COR-L47 (cell line): ENCODE data around the gene SPTLC3.

Source experiments
- DNase-seq: peaks from one replicate; lab custom pipeline; 2025; lab: John Stamatoyannopoulos, UW

The SPTLC3 gene

GRCh38 chr20:13186043-13186774, 177.4 kb downstream of the SPTLC3 start:
- no peak for DNase-seq

GRCh38 chr20:13187899-13188298, 179.1 kb downstream of the SPTLC3 start:
- DNase-seq: no peak

GRCh38 chr20:13199279-13199678, 190.5 kb downstream of the SPTLC3 start:
- no peak for DNase-seq

DNA sequence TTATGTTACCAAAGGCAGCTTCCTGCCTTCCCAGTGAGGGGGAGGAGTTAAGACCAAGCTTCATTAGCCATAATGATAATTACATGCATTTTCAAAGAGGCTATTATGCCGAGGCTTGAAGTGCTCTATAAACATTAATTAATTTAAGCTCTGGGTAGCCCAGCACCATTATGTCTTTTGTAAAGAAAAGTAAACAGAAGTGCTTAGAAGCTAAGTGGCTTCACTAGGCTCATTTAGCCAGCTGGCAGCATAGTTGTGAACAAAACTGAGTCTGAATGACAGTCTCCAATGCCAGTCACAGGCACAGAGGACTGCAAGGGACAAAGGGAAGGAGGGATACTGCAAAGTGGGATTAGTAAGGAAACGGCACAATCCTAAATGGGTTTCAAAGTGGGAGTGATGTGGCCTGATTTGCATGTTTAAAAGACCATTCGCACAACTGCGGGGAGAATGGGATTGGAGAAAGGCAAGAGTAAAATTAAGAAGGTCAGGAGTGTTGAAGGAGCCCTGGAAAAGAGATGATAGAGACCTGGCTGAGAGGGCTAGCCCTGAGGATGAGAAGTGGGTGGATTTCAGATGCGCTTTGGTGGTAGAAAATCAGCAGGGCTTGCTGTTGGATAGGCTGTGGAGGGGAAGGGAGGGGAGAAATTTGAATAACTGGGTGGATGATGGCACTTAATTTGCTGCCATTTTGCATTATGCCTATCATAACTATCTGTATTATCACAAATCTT, 192.2 kb downstream of the SPTLC3 start:
- DNase-seq: peak; percentile 97

GRCh38 chr20:13202565-13202964, 193.8 kb downstream of the SPTLC3 start:
- no peak for DNase-seq

DNA sequence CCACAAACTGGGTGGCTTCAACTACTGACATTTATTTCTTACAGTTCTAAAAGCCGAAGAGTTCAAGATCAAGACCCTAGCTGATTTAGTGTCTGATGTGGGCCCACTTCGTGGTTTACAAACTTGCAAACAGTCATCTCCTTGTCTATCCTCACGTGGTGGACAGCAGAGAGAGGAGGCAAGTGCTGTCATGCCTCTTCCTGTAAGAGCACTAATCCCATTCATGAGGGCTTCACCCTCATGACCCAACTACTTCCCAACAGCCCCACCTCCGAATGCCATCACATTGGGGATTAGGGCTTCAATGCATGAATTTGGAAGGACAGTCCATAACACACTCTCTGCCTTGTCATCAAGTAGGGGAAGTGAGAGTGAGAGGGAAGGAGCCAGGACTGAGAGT, 196.7 kb downstream of the SPTLC3 start:
- no peak for DNase-seq

DNA sequence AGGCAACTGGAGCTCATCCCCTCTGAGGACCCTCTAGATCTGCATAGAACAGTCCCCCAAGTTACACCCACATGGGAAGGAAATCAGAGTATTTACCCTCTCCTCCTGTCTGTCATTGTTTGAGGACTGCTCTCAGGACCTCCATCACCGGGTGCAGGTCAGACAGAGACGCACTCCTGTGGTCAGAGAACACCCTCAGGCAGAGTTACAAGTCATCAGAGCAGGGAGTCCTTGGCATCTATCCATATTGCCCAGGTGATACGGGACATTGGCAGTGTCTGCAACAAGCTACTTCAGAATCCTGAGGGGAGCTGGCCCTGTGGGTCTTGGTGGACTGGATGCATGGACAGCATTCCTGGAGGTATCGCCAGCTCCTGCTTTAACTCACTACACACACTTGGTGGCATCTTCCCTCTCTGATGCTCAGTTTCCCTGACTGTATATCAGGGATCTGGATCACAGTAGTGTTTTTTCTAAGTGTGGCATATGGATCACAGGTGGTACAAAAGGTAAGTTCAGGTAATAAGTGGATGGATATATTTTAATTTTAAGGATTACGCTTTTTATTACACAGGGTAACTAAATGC, 197.2 kb downstream of the SPTLC3 start:
- DNase-seq: peak; percentile 74

GRCh38 chr20:13207016-13207415, 198.2 kb downstream of the SPTLC3 start:
- no peak for DNase-seq

DNA sequence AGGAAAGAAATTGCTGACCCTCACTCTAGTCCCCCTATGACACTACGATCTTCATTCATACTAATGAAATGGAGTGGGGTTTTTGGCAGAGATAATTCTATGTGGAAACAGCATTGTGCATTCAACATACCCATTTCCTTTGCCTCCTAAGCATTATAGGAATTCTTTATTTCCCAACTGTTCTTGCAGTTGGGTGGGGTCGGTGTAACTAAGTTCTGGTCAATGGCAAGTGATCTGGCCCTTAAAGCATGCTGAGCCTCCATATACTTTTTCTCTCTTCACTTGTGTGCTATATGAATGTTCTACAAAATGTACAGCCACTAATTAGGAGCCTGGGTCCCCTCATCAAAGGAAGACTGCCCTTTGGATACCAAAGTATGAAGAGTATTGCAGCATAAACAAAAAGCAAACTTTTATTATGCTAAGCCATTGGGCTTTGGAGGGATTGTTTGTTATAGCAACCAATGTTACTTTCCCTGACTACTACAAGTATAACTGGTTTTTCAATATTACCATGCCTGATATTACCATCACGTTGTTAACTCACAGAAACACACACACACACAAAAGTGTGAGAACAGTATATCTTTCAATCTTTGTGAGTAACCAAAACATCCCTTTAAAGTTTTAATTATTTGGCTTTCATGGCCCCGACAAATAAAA, 203.3 kb downstream of the SPTLC3 start:
- DNase-seq: no peak

DNA sequence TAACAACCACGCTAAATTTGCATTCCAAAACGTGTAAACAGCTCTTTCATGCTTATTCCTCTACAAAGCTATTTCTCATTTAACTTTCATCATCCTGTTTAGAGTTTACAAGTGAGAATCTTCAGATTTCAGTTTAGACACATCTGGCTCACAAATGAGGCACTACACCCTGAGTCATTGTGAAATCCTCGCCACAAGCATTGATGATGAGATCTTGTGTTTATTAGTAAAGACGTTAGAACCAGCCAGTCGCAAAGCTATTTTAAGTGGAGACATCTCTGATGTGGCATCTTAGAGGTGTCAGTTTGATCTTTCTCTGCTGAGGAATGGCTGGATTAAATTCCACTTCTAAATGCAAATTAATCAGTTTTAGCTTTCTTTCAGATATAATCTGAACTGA, 204.0 kb downstream of the SPTLC3 start:
- no peak for DNase-seq

GRCh38 chr20:13213335-13213734, 204.6 kb downstream of the SPTLC3 start:
- no peak for DNase-seq

DNA sequence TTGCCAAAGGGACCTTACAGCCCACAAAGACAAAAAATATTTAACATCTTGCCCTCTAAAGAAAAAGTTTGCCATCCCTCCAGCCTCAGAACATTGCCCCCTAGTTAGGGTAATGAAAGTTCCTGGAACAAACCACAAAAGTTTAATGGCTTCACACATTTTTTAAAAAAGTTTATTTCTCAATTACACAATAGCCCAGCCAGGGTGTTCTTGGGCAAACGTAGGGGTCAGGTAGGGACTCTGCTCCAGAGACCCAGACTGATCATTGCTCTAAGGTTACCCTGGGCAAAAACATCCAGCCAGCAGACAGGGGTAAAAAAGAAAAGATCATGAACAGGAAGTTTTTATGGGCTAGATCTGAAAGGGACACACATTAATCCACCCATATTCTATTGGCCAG, 207.8 kb downstream of the SPTLC3 start:
- DNase-seq: no peak
